Endodermal cell (in vitro differentiated cells): ENCODE data around the gene NAPSA. TPM values are rescaled to one million over a fixed set of nuclear protein-coding genes. Genes with fewer than 3 reads are reported as not detected.

Source experiments
- DNase-seq: peaks from one replicate; pipeline ENCODE4 v3.0.0-alpha.2; 2017
- H3K27ac ChIP-seq: 2 replicates; pipeline ENCODE4 v1.5.1; 2013; ENCODE audit warnings: mild to moderate bottlenecking, low read depth, low read length, moderate library complexity
- H3K27me3 ChIP-seq: 2 replicates; pipeline ENCODE4 v1.6.1; 2013; ENCODE audit warnings: mild to moderate bottlenecking, low read length, moderate library complexity; ENCODE audit not compliant: insufficient read depth, control insufficient read depth, poor library complexity, severe bottlenecking
- H3K36me3 ChIP-seq: 2 replicates; pipeline ENCODE4 v1.7.0; 2013; ENCODE audit warnings: mild to moderate bottlenecking, low read length, moderate library complexity; ENCODE audit not compliant: control insufficient read depth, insufficient read depth
- H3K4me1 ChIP-seq: one replicate; pipeline ENCODE4 v1.7.0; 2013; ENCODE audit warnings: low read length; ENCODE audit not compliant: control insufficient read depth, insufficient read depth
- H3K4me3 ChIP-seq: 2 replicates; pipeline ENCODE4 v1.5.1; 2013; ENCODE audit warnings: mild to moderate bottlenecking, low read length, moderate library complexity
- H3K9ac ChIP-seq: 2 replicates; pipeline ENCODE4 v1.6.1; 2013; ENCODE audit warnings: mild to moderate bottlenecking, low read length, moderate library complexity; ENCODE audit not compliant: poor library complexity, severe bottlenecking; ENCODE audit errors: extremely low read depth
- H3K9me3 ChIP-seq: 2 replicates; pipeline ENCODE4 v1.6.1; 2013; ENCODE audit warnings: mild to moderate bottlenecking, low read length, moderate library complexity; ENCODE audit not compliant: control insufficient read depth
- H3K27ac Mint-ChIP-seq: 2 replicates; pipeline ENCODE4 v1.8.0; 2020; ENCODE audit warnings: mixed read lengths
- H3K27me3 Mint-ChIP-seq: 2 replicates; pipeline ENCODE4 v1.8.0; 2021; ENCODE audit warnings: mild to moderate bottlenecking, mixed read lengths; ENCODE audit not compliant: insufficient read depth
- H3K36me3 Mint-ChIP-seq: 2 replicates; pipeline ENCODE4 v1.8.0; 2020; ENCODE audit warnings: low read depth, mixed read lengths
- H3K4me1 Mint-ChIP-seq: 2 replicates; pipeline ENCODE4 v1.8.0; 2020; ENCODE audit warnings: mixed read lengths
- H3K4me3 Mint-ChIP-seq: 2 replicates; pipeline ENCODE4 v1.8.0; 2020; ENCODE audit warnings: mild to moderate bottlenecking, moderate library complexity, mixed read lengths
- H3K9me3 Mint-ChIP-seq: 2 replicates; pipeline ENCODE4 v1.8.0; 2020; ENCODE audit warnings: mild to moderate bottlenecking, mixed read lengths
- WGBS, 2 experiments: methylation state at CpG; one replicate each; pipeline versions ENCODE4 v1.1.5 to v1.1.7; 2013; ENCODE audit warnings: missing lambda C conversion rate in 2 of 2, mixed read lengths in 1 of 2; ENCODE audit not compliant: insufficient coverage in 1 of 2, insufficient read length in 1 of 2; 5-methylcytosine and 5-hydroxymethylcytosine counted together
- total RNA-seq, 2 donors: library from RNA; stranded (reverse); fragmentation: NEBNext Ultra II Directional in 1 of 2; extraction: Animal tissue kit (Norgen Biotek cat#: 25700) in 1 of 2; gene quantifications; 2 replicates in 1 of 2; 3 replicates in 1 of 2; pipeline ENCODE4 v1.2.1, GENCODE V29; 2021
- TF ChIP-seq, protein P1 (sequence below): fragments of 200-600 bp; sonication (generic); conservative IDR thresholded peaks from 2 replicates; pipeline ENCODE4 v1.5.0; 2021; ENCODE audit warnings: antibody characterized with exemption, mild to moderate bottlenecking

Gene NAPSA
- total RNA-seq, 2 donors from 2014 or later = 0.91 to 1.5 TPM

- H3K36me3 Mint-ChIP-seq = no peaks in the 10 kb centered on the region
- 83 to 86% methylated on average over 4 to 6 of the region's 7 CpGs for WGBS, 2 experiments
- DNase-seq = peak; percentile 61
- H3K4me1 Mint-ChIP-seq = peaks cover 16% of the 10 kb centered on the region
- Histone ChIP-seq H3K27me3 (no peaks in the 10 kb centered on the region), H3K36me3 (no peaks in the 10 kb centered on the region), H3K9me3 (no peaks in the 10 kb centered on the region), H3K4me3 (no peak overlapping the region), H3K9ac (no peak overlapping the region), H3K27ac (no peak overlapping the region), H3K4me1 (no peaks in the 10 kb centered on the region)
- H3K9me3 Mint-ChIP-seq = no peaks in the 10 kb centered on the region
- peaks cover 3% of the 10 kb centered on the region for H3K27me3 Mint-ChIP-seq
- no peak overlapping the region for H3K27ac Mint-ChIP-seq
- no peak overlapping the region for H3K4me3 Mint-ChIP-seq
- TF ChIP-seq, protein P1, sequence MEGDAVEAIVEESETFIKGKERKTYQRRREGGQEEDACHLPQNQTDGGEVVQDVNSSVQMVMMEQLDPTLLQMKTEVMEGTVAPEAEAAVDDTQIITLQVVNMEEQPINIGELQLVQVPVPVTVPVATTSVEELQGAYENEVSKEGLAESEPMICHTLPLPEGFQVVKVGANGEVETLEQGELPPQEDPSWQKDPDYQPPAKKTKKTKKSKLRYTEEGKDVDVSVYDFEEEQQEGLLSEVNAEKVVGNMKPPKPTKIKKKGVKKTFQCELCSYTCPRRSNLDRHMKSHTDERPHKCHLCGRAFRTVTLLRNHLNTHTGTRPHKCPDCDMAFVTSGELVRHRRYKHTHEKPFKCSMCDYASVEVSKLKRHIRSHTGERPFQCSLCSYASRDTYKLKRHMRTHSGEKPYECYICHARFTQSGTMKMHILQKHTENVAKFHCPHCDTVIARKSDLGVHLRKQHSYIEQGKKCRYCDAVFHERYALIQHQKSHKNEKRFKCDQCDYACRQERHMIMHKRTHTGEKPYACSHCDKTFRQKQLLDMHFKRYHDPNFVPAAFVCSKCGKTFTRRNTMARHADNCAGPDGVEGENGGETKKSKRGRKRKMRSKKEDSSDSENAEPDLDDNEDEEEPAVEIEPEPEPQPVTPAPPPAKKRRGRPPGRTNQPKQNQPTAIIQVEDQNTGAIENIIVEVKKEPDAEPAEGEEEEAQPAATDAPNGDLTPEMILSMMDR = no peak
Observed at GRCh38 chr19:50361290-50362029, 4.0 kb downstream of the NAPSA start.

DNA sequence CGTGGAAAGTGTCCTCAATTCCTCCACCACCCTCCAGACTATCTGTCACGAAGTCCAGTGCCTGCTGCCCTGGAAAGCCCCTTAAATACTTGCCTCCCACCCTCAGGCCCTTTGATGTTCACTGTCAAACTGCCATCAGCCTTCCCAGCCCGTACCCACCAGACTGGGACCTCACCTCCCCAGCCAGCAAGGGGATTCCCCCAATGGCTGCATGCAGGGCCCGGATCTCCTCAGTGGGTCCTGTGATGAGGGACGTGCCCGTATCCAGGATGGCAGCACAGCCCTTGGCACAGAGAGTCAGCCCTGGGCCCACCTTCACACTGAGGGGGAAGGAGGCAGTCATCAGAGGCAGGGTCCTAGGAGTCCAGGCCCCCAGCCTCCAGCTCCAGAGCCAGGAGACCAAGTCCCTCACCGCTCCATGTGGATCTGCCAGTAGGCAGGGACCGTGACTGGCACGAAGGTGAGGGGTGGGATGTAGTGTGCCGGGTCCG lies 6.1 kb downstream of the NAPSA start:
- 87 to 88% methylated on average over 6 to 11 of the region's 11 CpGs for WGBS, 2 experiments

GRCh38 chr19:50358483-50359327 lies 6.7 kb downstream of the NAPSA start:
- DNase-seq = no peak
- Mint-ChIP-seq H3K4me3 (no peak overlapping the region), H3K4me1 (peaks cover 16% of the 10 kb centered on the region), H3K27ac (no peak overlapping the region), H3K27me3 (peaks cover 2% of the 10 kb centered on the region), H3K9me3 (no peaks in the 10 kb centered on the region), H3K36me3 (no peaks in the 10 kb centered on the region)
- no peaks in the 10 kb centered on the region for H3K9me3 ChIP-seq
- H3K4me3 ChIP-seq = no peak overlapping the region
- H3K9ac ChIP-seq = no peak overlapping the region
- H3K27me3 ChIP-seq = no peaks in the 10 kb centered on the region
- 92 to 98% methylated on average over 45 to 54 of the region's 54 CpGs for WGBS, 2 experiments
- H3K27ac ChIP-seq = no peak overlapping the region
- H3K4me1 ChIP-seq = no peaks in the 10 kb centered on the region
- TF ChIP-seq, protein P1 = no peak
- no peaks in the 10 kb centered on the region for H3K36me3 ChIP-seq

More for the DNA sequence above, 6.1 kb downstream of the NAPSA start:
- H3K27me3 ChIP-seq = no peaks in the 10 kb centered on the region
- no peaks in the 10 kb centered on the region for H3K36me3 ChIP-seq
- no peak overlapping the region for H3K4me3 Mint-ChIP-seq
- H3K9me3 Mint-ChIP-seq = no peaks in the 10 kb centered on the region
- H3K27ac ChIP-seq = no peak overlapping the region
- H3K9ac ChIP-seq = no peak overlapping the region
- H3K4me1 Mint-ChIP-seq = peaks cover 16% of the 10 kb centered on the region
- no peaks in the 10 kb centered on the region for H3K4me1 ChIP-seq
- H3K27ac Mint-ChIP-seq = no peak overlapping the region
- TF ChIP-seq, protein P1 = no peak
- H3K9me3 ChIP-seq = no peaks in the 10 kb centered on the region
- no peak for DNase-seq
- no peak overlapping the region for H3K4me3 ChIP-seq
- H3K36me3 Mint-ChIP-seq = no peaks in the 10 kb centered on the region
- H3K27me3 Mint-ChIP-seq = peaks cover 2% of the 10 kb centered on the region
